WI38 (cell line): Measurements from ENCODE around the gene XPNPEP2.

Experiments
- H3K4me3 ChIP-seq: 2 replicates; pipeline ENCODE4 v1.5.1; 2011; ENCODE audit warnings: low read depth, mild to moderate bottlenecking, control low read depth, low read length
- TF ChIP-seq, protein P1 (sequence below): IDR thresholded peaks from 2 replicates; pipeline ENCODE4 v1.5.1; 2012; ENCODE audit warnings: low read depth, mild to moderate bottlenecking, control low read depth, low read length

The XPNPEP2 gene

DNA sequence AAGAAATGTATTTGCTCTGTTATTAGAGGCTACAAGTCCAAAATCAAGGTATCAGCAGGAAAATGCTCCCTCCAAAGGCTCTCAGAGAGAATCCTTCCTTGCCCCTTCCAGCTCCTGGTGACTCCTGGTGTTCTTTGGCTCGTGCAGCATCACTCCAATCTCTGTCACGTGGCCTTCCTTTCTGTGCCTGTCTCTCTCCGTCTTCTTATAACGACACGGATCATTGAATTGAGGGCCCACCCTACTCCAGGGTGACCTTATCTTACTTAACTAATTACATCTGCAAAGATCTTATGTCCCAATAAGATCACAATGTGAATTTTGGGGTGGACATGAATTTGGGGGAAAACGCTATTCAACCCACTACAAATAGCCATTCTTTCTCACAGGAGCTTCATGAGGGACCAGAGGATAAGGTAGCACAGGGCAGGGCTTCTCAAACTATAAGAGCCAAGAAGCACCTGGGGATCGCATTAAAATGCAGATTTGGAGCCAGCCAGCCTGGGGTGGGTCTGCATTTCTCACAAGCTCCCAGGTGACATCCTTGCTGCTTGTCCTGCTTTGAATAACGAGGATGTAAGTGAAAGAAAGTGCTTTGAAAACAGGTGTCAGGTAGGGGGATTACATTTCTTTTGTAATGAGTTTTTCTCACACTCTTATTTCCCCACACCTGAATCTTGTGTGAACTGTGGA, 42.2 kb upstream of the XPNPEP2 start:
- TF ChIP-seq, protein P1, sequence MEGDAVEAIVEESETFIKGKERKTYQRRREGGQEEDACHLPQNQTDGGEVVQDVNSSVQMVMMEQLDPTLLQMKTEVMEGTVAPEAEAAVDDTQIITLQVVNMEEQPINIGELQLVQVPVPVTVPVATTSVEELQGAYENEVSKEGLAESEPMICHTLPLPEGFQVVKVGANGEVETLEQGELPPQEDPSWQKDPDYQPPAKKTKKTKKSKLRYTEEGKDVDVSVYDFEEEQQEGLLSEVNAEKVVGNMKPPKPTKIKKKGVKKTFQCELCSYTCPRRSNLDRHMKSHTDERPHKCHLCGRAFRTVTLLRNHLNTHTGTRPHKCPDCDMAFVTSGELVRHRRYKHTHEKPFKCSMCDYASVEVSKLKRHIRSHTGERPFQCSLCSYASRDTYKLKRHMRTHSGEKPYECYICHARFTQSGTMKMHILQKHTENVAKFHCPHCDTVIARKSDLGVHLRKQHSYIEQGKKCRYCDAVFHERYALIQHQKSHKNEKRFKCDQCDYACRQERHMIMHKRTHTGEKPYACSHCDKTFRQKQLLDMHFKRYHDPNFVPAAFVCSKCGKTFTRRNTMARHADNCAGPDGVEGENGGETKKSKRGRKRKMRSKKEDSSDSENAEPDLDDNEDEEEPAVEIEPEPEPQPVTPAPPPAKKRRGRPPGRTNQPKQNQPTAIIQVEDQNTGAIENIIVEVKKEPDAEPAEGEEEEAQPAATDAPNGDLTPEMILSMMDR = no peak
- H3K4me3 ChIP-seq = no peak overlapping the region

DNA sequence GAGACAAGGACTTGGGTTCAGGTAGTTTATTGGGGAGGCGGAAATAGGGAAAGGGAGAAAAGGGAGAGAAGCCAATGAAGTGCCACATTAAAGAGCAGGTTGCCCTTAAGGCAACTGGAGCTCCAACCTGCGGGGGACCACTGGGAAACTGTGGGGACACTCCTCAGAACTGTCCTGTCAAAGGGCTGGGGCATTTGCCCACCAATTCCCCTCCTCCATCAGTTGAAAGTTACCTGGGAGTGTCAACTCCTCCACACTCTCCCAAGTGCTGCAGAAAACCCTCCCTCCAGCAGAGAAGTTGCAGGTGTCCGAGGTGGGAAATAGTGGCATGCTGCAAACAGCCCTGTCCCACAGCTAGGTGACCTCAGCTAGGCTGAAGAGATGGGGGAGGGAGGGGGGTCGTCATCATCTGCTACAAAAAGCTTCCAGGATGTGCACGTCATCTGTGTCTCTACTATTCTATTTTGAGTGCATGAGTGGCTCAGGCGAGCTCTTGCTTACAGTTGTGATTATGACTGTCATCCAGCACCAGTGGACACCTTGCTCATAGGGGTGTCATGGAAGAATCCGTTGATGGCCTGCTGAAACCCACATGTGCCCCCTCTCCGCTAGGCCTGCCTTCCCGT, 41.5 kb upstream of the XPNPEP2 start:
- TF ChIP-seq, protein P1 = no peak
- H3K4me3 ChIP-seq = no peak overlapping the region

DNA sequence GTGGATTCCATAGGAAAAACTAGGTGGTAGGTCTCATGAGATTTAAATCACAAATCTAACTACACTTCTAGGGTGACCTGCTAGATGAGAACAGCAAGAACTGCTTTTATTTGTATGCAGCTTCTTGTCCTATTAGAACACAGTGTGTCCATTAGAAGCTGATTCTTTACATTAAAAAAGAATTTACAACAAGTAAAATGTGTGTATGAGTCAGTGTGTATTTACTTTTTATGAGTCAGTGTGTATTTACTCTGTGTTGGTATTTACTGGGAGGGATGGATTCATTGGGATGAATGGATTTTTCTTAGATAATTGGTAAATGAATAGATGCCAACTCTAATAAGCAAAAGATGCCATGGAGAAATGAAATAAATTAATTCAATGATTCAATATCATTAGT, 40.6 kb upstream of the XPNPEP2 start:
- H3K4me3 ChIP-seq = no peak overlapping the region
- TF ChIP-seq, protein P1 = no peak

DNA sequence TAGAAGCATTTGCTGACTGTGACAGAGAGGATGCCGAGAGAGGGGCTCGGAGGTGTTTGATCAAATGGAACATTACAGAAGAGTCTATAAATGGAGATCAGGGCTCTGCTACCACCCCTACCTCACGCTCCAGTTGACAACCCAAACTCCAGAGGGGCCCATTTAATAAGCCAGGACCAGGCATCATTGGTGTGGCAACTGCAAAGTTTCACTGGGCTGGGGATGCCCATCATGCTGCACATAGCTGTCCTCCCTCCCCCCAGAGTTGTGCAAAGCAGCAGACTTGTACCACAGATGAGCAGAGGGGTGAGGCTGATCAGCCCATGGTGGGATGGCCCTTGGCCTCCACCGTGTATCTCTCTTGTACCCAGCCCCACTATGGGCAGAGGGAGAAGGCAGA, 38.2 kb upstream of the XPNPEP2 start:
- TF ChIP-seq, protein P1 = no peak
- no peak overlapping the region for H3K4me3 ChIP-seq

DNA sequence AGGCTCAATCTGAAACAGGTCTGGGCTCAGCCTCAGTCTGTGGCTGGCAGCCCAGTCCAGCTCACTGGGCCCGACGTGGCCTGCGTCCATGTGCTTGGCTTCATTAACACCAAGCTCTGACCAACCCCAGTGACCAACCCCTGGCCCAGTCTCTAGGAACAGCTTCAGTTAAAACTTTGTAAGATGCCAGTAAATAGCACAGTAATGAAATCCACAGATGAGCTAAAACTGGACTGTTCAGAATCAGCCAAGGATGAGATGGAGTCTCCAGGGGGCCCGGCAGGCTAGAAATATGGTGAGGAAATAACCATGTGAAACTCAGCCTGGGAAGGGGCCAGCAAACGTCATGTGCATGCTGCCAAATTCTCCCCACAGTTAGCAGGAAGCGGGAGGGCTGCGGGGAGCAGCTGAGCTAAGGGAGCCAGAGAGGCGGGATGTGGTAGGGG, 37.1 kb upstream of the XPNPEP2 start:
- TF ChIP-seq, protein P1 = no peak

DNA sequence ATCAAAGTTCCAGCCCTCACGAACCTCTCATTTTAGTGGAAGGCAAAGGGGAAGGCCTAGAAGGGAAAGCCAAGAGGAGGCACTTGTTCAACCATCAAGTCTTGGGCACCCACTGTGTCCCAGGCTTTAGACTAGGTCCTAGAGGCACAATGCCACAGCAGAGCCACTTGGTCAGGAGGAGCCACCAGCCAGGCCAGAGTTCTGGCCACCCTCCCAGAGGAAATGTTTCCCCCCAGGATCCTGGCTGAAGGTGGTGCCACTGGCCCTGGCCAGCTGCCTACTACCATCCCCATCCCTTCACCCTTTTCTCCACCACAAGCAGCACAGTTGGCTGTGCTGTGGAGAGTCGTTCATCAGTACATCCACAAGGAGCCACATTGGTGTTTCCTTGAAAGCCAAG, 34.3 kb upstream of the XPNPEP2 start:
- TF ChIP-seq, protein P1 = no peak
- no peak overlapping the region for H3K4me3 ChIP-seq

More for the DNA sequence above, 37.1 kb upstream of the XPNPEP2 start:
- H3K4me3 ChIP-seq = no peak overlapping the region

DNA sequence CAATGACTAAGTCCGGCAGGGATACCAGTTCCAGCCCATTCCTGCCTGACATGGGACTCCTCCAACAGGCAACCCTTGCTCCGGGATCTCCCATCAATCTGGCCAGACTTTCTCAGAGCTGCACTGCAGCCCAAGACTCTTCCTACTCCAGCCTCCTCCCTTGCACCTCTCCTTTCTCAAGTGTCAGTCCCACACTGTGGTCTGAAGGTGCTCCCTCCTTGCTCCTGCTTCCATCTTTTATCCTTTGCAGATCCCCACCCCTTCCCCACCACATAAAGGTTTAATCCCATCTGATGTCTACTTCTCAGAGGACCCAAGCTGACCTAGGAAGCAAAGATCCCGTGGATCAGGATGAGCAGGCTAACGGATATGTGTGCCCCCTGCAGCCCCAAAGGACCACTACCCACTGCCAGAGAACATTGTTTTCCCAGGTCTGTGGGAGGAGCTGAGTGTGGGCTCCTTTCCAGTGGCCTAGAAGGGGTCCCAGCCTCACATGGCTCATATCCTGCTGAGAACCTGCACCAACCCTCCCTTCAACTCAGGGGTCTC, 33.3 kb upstream of the XPNPEP2 start:
- TF ChIP-seq, protein P1 = no peak
- no peak overlapping the region for H3K4me3 ChIP-seq
